ENCODE results near the gene TCHP. TPM values are rescaled to one million over a fixed set of nuclear protein-coding genes. Genes with fewer than 3 reads are reported as not detected.
A peak's percentile ranks its signal among the peaks of the same experiment; 100 is the strongest.

Gene TCHP
- total RNA-seq, 1 donor from 2014 or later = 27.6 TPM

- TF ChIP-seq CTCF (conservative IDR thresholded peaks at IDR 0.05) = no peak
- no peaks in the 10 kb centered on the region for H3K27me3 Mint-ChIP-seq (ENCODE audit: low read depth)
- no peaks in the 10 kb centered on the region for H3K9me3 Mint-ChIP-seq
- H3K27ac Mint-ChIP-seq (ENCODE audit: unreplicated experiment) = peak overlapping the region; percentile 93
- peak overlapping the region; percentile 79 for H3K4me3 Mint-ChIP-seq
- peaks cover 2% of the 10 kb centered on the region for H3K36me3 Mint-ChIP-seq (ENCODE audit: low read depth)
- H3K4me1 Mint-ChIP-seq = peaks cover 44% of the 10 kb centered on the region
- DNase-seq (ENCODE audit: low read depth, low spot score) = peak; percentile 55
Observed at GRCh38 chr12:109944561-109945359, 44.7 kb downstream of the TCHP start.

GRCh38 chr12:109946505-109946904 is 46.4 kb downstream of the TCHP start:
- Mint-ChIP-seq H3K4me3 (peak overlapping the region; percentile 2), H3K27ac (ENCODE audit: unreplicated experiment) (peak overlapping the region; percentile 70), H3K36me3 (ENCODE audit: low read depth) (peaks cover 3% of the 10 kb centered on the region), H3K27me3 (ENCODE audit: low read depth) (no peaks in the 10 kb centered on the region), H3K4me1 (peaks cover 51% of the 10 kb centered on the region), H3K9me3 (no peaks in the 10 kb centered on the region)
- DNase-seq (ENCODE audit: low read depth, low spot score) = no peak
- TF ChIP-seq CTCF (conservative IDR thresholded peaks at IDR 0.05) = no peak

- Mint-ChIP-seq H3K4me3 (peak overlapping the region; percentile 2), H3K36me3 (ENCODE audit: low read depth) (peaks cover 6% of the 10 kb centered on the region), H3K4me1 (peaks cover 51% of the 10 kb centered on the region), H3K27ac (ENCODE audit: unreplicated experiment) (peak overlapping the region; percentile 70), H3K27me3 (ENCODE audit: low read depth) (no peaks in the 10 kb centered on the region), H3K9me3 (no peaks in the 10 kb centered on the region)
- DNase-seq (ENCODE audit: low read depth, low spot score) = no peak
- no peak for TF ChIP-seq CTCF (conservative IDR thresholded peaks at IDR 0.05)
Observed at GRCh38 chr12:109946913-109947312, 46.8 kb downstream of the TCHP start.

GRCh38 chr12:109947521-109947920 is 47.4 kb downstream of the TCHP start:
- peak overlapping the region; percentile 70 for H3K27ac Mint-ChIP-seq (ENCODE audit: unreplicated experiment)

GRCh38 chr12:109948368-109948767 is 48.3 kb downstream of the TCHP start:
- Mint-ChIP-seq H3K9me3 (no peaks in the 10 kb centered on the region), H3K4me1 (peaks cover 51% of the 10 kb centered on the region), H3K27me3 (ENCODE audit: low read depth) (no peaks in the 10 kb centered on the region), H3K4me3 (no peak overlapping the region), H3K27ac (ENCODE audit: unreplicated experiment) (peak overlapping the region; percentile 37), H3K36me3 (ENCODE audit: low read depth) (peaks cover 13% of the 10 kb centered on the region)
- no peak for TF ChIP-seq CTCF (conservative IDR thresholded peaks at IDR 0.05)
- no peak for DNase-seq (ENCODE audit: low read depth, low spot score)

More at GRCh38 chr12:109947521-109947920, 47.4 kb downstream of the TCHP start:
- DNase-seq (ENCODE audit: low read depth, low spot score) = no peak
- Mint-ChIP-seq H3K4me1 (peaks cover 51% of the 10 kb centered on the region), H3K36me3 (ENCODE audit: low read depth) (peaks cover 11% of the 10 kb centered on the region), H3K4me3 (peak overlapping the region; percentile 16), H3K9me3 (no peaks in the 10 kb centered on the region), H3K27me3 (ENCODE audit: low read depth) (no peaks in the 10 kb centered on the region)
- TF ChIP-seq CTCF (conservative IDR thresholded peaks at IDR 0.05) = no peak
